Muscle of leg (tissue), 11 donors: ENCODE results near the gene UNC5A. TPM values are rescaled to one million over a fixed set of nuclear protein-coding genes. Genes with fewer than 3 reads are reported as not detected.

Source experiments
- DNase-seq: peaks from one replicate; pipeline ENCODE4 v3.0.0; 2013
- H3K27ac ChIP-seq: one replicate; pipeline ENCODE4 v1.5.1; 2013; ENCODE audit warnings: mild to moderate bottlenecking, low read length, control low read depth
- H3K27me3 ChIP-seq: one replicate; pipeline ENCODE4 v1.6.1; 2013; ENCODE audit warnings: low read length; ENCODE audit not compliant: control insufficient read depth, insufficient read depth
- H3K36me3 ChIP-seq: one replicate; pipeline ENCODE4 v1.6.1; 2013; ENCODE audit warnings: low read length; ENCODE audit not compliant: control insufficient read depth, insufficient read depth
- H3K4me1 ChIP-seq: one replicate; pipeline ENCODE4 v1.6.1; 2013; ENCODE audit warnings: low read length; ENCODE audit not compliant: control insufficient read depth, insufficient read depth
- H3K4me3 ChIP-seq: one replicate; pipeline ENCODE4 v1.5.1; 2013; ENCODE audit warnings: low read length, control low read depth
- H3K9me3 ChIP-seq: replicated peaks from 2 replicates; pipeline ENCODE4 v1.6.1; 2013; ENCODE audit warnings: low read depth, low read length; ENCODE audit not compliant: control insufficient read depth
- WGBS: methylation state at CpG from one replicate; pipeline ENCODE4 v1.1.5; 2013; ENCODE audit warnings: missing lambda C conversion rate; ENCODE audit not compliant: insufficient coverage; 5-methylcytosine and 5-hydroxymethylcytosine counted together
- polyA plus RNA-seq, 8 donors: library from polyadenylated mRNA; unstranded; fragments of 120-200 nt; gene quantifications; one replicate each; pipeline versions ENCODE4 v1.2.1 to v1.2.3, GENCODE V29; 2013; ENCODE audit warnings: inconsistent platforms in 1 of 8, low replicate concordance in 1 of 8; ENCODE audit not compliant: insufficient read length in 8 of 8, insufficient read depth in 1 of 8
- total RNA-seq: library from RNA; stranded (reverse); fragments of 120-200 nt; gene quantifications from one replicate; pipeline ENCODE4 v1.2.4, GENCODE V29; 2013

Gene UNC5A
- total and polyA plus RNA-seq, 9 donors: 0.62 to 2.1 (median 1.5) TPM

DNA sequence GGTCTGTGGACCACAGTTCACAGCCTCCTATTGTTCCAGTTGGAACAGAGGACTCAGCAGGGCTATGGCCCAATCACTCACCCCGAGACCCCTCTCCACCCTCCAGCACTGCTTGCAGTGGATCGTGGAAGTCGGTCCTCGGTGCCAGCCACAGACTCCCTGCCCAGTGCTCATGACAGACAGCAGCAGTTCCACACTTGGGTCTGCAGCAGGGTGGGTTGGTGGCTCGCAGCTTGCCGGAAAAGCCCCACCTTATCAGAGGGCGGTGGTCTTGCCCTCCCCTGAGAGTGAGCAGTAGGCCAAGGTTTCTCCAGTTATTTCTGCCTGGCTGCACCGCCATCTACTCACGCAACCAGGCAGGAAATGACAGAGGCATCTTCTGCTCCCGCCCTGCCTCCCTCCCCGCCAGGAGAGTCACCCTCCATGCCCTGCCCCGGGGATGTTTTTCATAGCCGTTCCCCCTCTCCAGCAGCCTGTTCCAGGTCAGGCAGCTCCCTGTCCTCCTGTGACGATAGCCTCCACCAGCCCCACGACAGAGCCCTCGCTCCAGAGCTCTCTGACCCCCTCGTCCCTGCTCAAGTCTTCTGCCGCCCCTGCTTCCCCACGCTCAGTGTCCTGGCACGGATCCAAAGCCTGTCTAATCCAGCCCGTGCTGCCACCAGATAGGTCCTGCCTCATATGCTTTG lies 34.5 kb downstream of the UNC5A start:
- Histone ChIP-seq H3K9me3 (no peaks in the 10 kb centered on the region), H3K36me3 (no peaks in the 10 kb centered on the region), H3K4me1 (peaks cover 2% of the 10 kb centered on the region), H3K27ac (no peak overlapping the region), H3K4me3 (no peak overlapping the region), H3K27me3 (peaks cover 56% of the 10 kb centered on the region)
- WGBS: 54% methylated on average over 19 of the region's 21 CpGs
- no peak for DNase-seq

DNA sequence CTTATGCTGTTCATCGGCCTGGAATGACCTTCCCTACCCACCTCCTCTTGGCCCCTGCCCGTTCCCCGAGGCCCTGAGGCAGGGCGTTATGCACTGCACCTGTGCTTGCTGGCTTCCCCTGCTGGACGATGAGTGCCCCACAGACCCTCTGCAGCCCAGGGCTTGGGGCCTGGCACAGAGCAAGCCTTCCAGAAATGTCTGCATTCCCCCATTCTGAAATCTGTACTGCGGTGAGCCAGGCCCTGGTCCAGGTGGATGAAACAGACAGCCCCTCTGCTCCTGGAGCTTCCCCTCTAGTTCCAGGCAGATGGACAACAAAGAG lies 35.0 kb downstream of the UNC5A start:
- WGBS: 44% methylated on average over 5 of the region's 6 CpGs
- H3K9me3 ChIP-seq: no peaks in the 10 kb centered on the region
- peaks cover 2% of the 10 kb centered on the region for H3K4me1 ChIP-seq
- no peak for DNase-seq
- no peak overlapping the region for H3K4me3 ChIP-seq
- H3K36me3 ChIP-seq: no peaks in the 10 kb centered on the region
- H3K27me3 ChIP-seq: peaks cover 57% of the 10 kb centered on the region
- no peak overlapping the region for H3K27ac ChIP-seq

DNA sequence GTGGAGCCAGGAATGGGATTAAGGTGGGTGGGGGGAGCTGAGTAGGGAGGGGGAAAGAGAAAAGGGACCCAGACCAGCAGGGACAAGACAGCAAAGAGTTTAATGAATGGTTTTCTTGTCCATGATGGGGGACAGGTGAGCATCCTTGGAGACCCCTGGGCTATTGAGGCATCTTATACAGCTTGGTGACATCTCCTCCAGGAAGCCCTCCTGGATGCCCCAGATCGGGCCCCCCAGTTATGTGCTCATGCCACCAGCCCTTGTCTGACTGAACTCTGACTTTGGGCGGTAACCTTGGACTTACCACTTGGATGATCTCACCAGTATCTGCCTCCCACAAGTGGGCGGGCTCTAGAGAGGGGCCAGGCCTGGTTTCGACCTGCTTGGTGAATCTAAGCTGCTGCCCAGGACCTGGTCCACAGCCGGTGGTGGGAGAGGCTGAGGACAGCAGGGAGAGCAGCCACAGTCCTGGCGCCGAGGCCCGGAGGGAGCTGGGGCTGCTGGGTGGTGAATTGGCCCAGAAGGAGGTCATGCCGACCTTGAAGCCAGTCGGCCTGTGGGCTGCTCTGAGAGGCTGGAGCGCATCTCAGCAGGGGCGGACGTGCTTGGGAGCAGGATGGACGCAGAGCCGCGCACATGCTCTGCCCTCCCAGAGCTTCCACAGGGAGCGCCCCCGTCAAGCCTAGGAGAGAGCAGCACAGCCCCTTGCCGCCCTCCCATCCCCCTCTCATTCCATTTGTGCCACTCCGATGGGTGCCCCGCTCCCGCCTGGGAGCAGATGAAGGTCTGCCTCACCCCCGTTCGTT lies 36.2 kb downstream of the UNC5A start:
- Histone ChIP-seq H3K9me3 (no peaks in the 10 kb centered on the region), H3K27me3 (peaks cover 57% of the 10 kb centered on the region), H3K36me3 (no peaks in the 10 kb centered on the region), H3K4me3 (no peak overlapping the region), H3K27ac (no peak overlapping the region), H3K4me1 (peaks cover 4% of the 10 kb centered on the region)
- 43% methylated on average over 20 of the region's 24 CpGs for WGBS
- no peak for DNase-seq

DNA sequence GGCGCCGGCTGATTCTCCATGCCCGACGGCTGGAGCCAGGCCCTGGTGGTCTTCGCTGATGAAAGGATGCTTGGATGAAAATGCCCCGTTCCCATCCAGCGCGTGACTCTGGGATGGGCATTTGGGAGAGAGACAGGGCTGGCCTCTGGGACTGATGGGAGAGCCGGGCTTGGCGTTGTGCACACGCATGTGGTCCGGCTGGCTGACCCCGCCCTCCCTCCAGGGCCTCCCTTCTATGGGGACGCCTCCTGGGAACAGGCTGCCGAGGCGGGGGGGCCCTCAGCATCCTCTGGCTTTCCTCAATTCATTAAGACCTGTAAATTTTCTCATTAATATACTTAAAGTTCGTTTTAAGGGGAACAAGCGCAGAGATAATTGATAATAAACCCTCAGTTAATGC lies 36.8 kb downstream of the UNC5A start:
- peaks cover 58% of the 10 kb centered on the region for H3K27me3 ChIP-seq
- 40% methylated on average over 3 of the region's 18 CpGs for WGBS
- DNase-seq: no peak

DNA sequence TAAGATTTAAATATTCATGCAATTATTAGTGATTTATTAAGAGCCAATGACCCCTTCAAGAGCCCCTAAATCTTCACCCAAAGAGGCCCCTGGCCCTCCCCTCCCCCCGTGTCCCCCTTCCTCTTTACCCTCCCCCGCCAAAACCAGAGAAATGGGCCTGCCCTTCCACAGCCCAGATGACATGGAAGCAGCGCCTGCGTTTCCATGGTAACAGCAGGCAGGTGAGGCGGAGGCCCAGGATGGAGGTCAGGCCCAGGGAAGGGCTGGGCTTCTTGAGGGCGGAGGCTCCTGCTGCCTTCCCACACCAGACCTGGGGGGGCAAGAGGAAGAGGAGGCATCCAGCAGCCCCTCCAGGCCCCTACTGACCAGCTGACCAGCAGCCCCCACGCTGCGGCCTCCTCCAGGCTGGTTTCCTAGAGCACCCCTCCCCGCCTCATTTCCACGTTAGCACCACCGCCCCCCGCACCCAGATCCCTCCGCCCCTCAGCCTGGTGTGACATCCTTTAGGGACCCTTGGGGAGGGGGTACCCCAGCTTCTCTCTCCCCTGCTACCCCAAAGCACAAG lies 37.4 kb downstream of the UNC5A start:
- H3K27me3 ChIP-seq: peaks cover 58% of the 10 kb centered on the region
- no peak overlapping the region for H3K27ac ChIP-seq
- H3K9me3 ChIP-seq: no peaks in the 10 kb centered on the region
- 96% methylated on average over 4 of the region's 13 CpGs for WGBS
- H3K4me1 ChIP-seq: peaks cover 11% of the 10 kb centered on the region
- H3K36me3 ChIP-seq: no peaks in the 10 kb centered on the region
- no peak for DNase-seq
- no peak overlapping the region for H3K4me3 ChIP-seq

More for the DNA sequence above, 36.8 kb downstream of the UNC5A start:
- H3K27ac ChIP-seq: no peak overlapping the region
- no peak overlapping the region for H3K4me3 ChIP-seq
- H3K9me3 ChIP-seq: no peaks in the 10 kb centered on the region
- peaks cover 10% of the 10 kb centered on the region for H3K4me1 ChIP-seq
- H3K36me3 ChIP-seq: no peaks in the 10 kb centered on the region

DNA sequence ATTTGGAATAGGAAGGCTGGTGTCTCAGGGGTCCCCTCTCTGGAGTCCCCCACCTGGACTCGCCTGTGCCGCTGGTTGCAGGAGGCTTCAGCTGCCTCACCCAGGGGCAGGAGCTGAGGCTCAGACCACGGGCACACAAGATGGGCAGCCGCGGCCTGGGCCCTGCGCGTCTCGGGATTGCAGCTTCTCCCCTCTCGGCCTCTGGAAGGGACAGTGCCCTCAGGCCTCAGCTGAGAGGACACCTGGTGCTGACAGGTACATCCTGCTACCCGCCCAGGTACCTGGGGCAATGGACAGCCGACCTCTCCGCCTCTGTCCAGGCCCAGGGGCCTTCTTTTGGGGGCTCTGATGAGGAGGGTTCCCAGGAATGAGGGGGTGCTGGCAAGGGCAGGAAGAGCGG lies 38.3 kb downstream of the UNC5A start:
- WGBS: 80% methylated on average over 13 of the region's 13 CpGs
- Histone ChIP-seq H3K27me3 (peaks cover 56% of the 10 kb centered on the region), H3K9me3 (no peaks in the 10 kb centered on the region), H3K36me3 (no peaks in the 10 kb centered on the region), H3K27ac (no peak overlapping the region), H3K4me3 (no peak overlapping the region), H3K4me1 (peaks cover 11% of the 10 kb centered on the region)
- DNase-seq: no peak

DNA sequence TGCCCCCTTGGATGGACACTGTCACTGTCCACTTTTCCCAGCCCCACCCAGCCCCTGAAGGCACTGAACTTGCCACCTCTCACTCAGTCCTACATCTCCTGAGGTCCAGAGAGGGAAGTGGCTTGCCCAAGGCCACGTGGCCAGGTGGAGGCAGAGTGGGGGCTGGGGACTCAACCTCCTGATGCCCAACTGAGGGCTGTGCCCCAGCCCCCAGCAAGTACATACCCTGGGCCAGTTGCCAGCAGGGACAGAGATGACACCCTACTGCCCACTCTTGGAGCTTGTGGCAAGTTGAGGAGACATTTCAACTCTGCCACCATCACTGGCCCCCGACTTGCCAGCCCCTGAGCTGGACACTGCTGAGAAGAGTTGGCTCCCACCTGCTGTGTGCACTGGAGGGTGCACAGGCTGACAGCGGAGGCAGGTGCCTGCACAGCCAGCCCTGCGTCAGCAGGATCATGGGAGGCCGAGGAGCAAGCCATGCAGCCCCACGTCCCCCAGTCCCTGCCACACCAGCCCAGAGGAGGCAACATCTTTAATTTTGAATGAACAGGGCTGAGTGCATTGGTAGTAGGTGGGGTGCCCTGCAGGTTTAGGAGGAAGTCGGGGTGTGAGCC lies 39.4 kb downstream of the UNC5A start:
- peaks cover 50% of the 10 kb centered on the region for H3K27me3 ChIP-seq
- DNase-seq: no peak
- H3K27ac ChIP-seq: no peak overlapping the region
- peaks cover 9% of the 10 kb centered on the region for H3K4me1 ChIP-seq
- WGBS: 70% methylated on average over 4 of the region's 7 CpGs
- H3K9me3 ChIP-seq: no peaks in the 10 kb centered on the region
- H3K4me3 ChIP-seq: no peak overlapping the region
- no peaks in the 10 kb centered on the region for H3K36me3 ChIP-seq

DNA sequence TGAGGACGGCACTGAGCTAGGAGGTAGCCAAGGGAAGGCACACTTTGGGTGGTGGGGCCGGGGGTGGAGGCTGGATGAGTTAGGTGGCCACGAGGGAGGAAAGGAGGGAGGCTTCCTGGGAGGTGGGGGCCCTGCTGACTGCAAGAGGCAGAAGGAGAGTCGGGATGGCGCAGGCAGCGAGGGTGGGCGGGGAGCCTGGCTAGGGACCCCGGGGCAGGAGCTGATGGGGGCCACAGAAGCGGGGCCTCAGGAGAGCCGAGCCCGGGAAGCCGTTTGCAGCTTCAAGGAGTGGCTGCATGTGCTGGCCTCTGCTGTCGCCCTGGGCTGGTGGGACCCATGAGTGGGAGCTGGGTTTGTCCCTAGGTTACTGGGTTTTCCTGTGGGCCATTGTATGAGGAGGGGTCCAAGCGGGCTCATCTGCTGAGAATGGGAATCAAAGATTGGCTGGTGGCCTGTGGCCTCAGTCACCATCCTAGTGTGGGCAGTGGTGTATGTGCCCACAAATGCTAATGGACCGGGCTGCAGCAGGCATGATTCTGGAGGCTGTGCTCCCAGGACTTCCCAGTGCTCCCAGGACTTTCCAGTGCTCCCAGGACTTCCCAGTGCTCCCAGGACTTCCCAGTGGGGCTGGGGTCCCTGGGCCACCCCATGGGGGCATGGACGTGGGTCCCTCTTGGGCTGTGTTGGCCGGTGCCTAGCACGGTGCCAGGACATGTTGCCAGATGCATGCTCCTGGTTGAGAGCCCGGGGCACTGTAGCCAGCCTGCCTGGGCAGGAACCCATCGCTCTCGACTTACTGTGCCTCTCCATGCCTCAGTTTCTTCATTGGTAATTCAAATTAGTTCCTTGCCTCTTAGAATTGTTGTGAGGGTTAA lies 40.2 kb downstream of the UNC5A start:
- no peaks in the 10 kb centered on the region for H3K9me3 ChIP-seq
- H3K4me1 ChIP-seq: peaks cover 9% of the 10 kb centered on the region
- WGBS: 71% methylated on average over 19 of the region's 21 CpGs
- H3K27ac ChIP-seq: no peak overlapping the region
- H3K27me3 ChIP-seq: peaks cover 42% of the 10 kb centered on the region
- no peak for DNase-seq
- no peak overlapping the region for H3K4me3 ChIP-seq
- H3K36me3 ChIP-seq: no peaks in the 10 kb centered on the region

DNA sequence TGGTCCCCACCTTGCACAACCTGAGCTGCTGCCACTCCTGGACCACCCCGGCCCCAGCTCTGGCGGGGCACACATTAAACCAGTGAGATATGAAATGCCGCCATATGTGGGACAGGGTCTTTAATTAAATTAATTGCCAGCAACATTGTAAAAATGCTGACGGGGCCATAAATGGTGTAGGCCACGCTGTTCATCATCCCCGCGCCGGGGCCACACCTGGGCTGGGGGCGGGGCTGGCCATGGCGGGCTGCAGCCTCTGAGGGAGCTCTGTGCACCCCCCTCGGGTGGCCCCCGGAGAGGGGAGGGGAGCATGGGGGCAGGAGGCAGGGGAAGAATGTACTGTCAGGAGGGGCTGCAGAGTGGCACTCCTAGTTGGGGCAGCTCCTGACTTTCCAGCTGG lies 41.0 kb downstream of the UNC5A start:
- Histone ChIP-seq H3K4me1 (peaks cover 9% of the 10 kb centered on the region), H3K36me3 (no peaks in the 10 kb centered on the region), H3K27ac (no peak overlapping the region), H3K9me3 (no peaks in the 10 kb centered on the region), H3K4me3 (no peak overlapping the region), H3K27me3 (peaks cover 34% of the 10 kb centered on the region)
- DNase-seq: no peak
- WGBS: 64% methylated on average over 12 of the region's 12 CpGs
